Mesenchymal stem cell (in vitro differentiated cells and primary cell): ENCODE results near the gene CEP72.
"Not testable (repeated sequence)": the region's sequence is repeated elsewhere in the genome, so short reads cannot be mapped to it uniquely, and the experiment has no call there.

Experiments used
- DNase-seq: peaks from one replicate; pipeline ENCODE4 v3.0.0-alpha.2; 2013
- H2AFZ ChIP-seq: one replicate; pipeline ENCODE4 v1.6.1; 2013; ENCODE audit warnings: low read depth, mild to moderate bottlenecking, control low read depth, inconsistent platforms, low read length, moderate library complexity
- H2AK5ac ChIP-seq: 2 replicates; pipeline ENCODE4 v1.6.1; 2013; ENCODE audit warnings: low read length, moderate library complexity, mild to moderate bottlenecking, inconsistent platforms; ENCODE audit not compliant: severe bottlenecking
- H2BK120ac ChIP-seq: one replicate; pipeline ENCODE4 v1.6.1; 2013; ENCODE audit warnings: low read depth, mild to moderate bottlenecking, inconsistent platforms, low read length, moderate library complexity
- H2BK12ac ChIP-seq, 2 experiments: one replicate each; pipeline ENCODE4 v1.6.1; 2013; ENCODE audit warnings: inconsistent platforms in 2 of 2, low read length in 2 of 2, mild to moderate bottlenecking in 2 of 2, moderate library complexity in 2 of 2, control low read depth in 1 of 2
- H2BK15ac ChIP-seq: one replicate; pipeline ENCODE4 v1.6.1; 2013; ENCODE audit warnings: mild to moderate bottlenecking, low read depth, inconsistent platforms; ENCODE audit not compliant: poor library complexity, severe bottlenecking
- H2BK5ac ChIP-seq: 2 replicates; pipeline ENCODE4 v1.6.1; 2013; ENCODE audit warnings: low read depth, mild to moderate bottlenecking, low read length, control low read depth, inconsistent platforms; ENCODE audit not compliant: poor library complexity, severe bottlenecking
- H3K14ac ChIP-seq, 2 experiments: one replicate each; pipeline ENCODE4 v1.6.1; 2013; ENCODE audit warnings: inconsistent platforms in 2 of 2, low read length in 2 of 2, control low read depth in 1 of 2, mild to moderate bottlenecking in 1 of 2, moderate library complexity in 1 of 2
- H3K18ac ChIP-seq, 2 experiments: one replicate each; pipeline ENCODE4 v1.6.1; 2013; ENCODE audit warnings: inconsistent platforms in 2 of 2, low read length in 2 of 2, control low read depth in 1 of 2, low read depth in 1 of 2, mild to moderate bottlenecking in 1 of 2
- H3K23ac ChIP-seq, 2 experiments: one replicate each; pipeline ENCODE4 v1.6.1; 2013; ENCODE audit warnings: inconsistent platforms in 2 of 2, low read length in 2 of 2, mild to moderate bottlenecking in 2 of 2, moderate library complexity in 2 of 2, control low read depth in 1 of 2
- H3K27ac ChIP-seq: 2 replicates; pipeline ENCODE4 v1.5.1; 2013; ENCODE audit warnings: mild to moderate bottlenecking, moderate library complexity, low read length, control low read depth, inconsistent platforms; ENCODE audit not compliant: poor library complexity, severe bottlenecking
- H3K27me3 ChIP-seq, 2 experiments: 2 replicates each; pipeline versions ENCODE4 v1.6.1 to v1.7.0; 2013; ENCODE audit warnings: low read length in 2 of 2, mild to moderate bottlenecking in 2 of 2, moderate library complexity in 2 of 2, control low read depth in 1 of 2, inconsistent platforms in 1 of 2; ENCODE audit not compliant: control insufficient read depth in 1 of 2, insufficient read depth in 1 of 2
- H3K36me3 ChIP-seq, 2 experiments: 2 replicates each; pipeline versions ENCODE4 v1.6.1 to v1.7.0; 2013; ENCODE audit warnings: low read length in 2 of 2, control low read depth in 1 of 2, inconsistent platforms in 1 of 2, low read depth in 1 of 2, mild to moderate bottlenecking in 1 of 2; ENCODE audit not compliant: insufficient read depth in 2 of 2, control insufficient read depth in 1 of 2
- H3K4ac ChIP-seq, 2 experiments: one replicate each; pipeline ENCODE4 v1.6.1; 2013; ENCODE audit warnings: inconsistent platforms in 2 of 2, low read length in 2 of 2, mild to moderate bottlenecking in 2 of 2, moderate library complexity in 2 of 2, control low read depth in 1 of 2, low read depth in 1 of 2
- H3K4me1 ChIP-seq: 2 replicates; pipeline ENCODE4 v1.6.1; 2013; ENCODE audit warnings: low read depth, low read length, control low read depth; ENCODE audit not compliant: control insufficient read depth, insufficient read depth
- H3K4me2 ChIP-seq: 2 replicates; pipeline ENCODE4 v1.6.1; 2013; ENCODE audit warnings: low read length, mild to moderate bottlenecking, inconsistent platforms; ENCODE audit not compliant: poor library complexity, severe bottlenecking
- H3K4me3 ChIP-seq, 2 experiments: 2 replicates each; pipeline versions ENCODE4 v1.5.1 to v1.7.0; 2013; ENCODE audit warnings: low read length in 2 of 2, mild to moderate bottlenecking in 2 of 2, control low read depth in 1 of 2, low read depth in 1 of 2; ENCODE audit not compliant: insufficient read depth in 1 of 2
- H3K79me1 ChIP-seq: replicated peaks from 2 replicates; pipeline ENCODE4 v1.6.1; 2013; ENCODE audit warnings: mild to moderate bottlenecking, control low read depth, low read length, inconsistent platforms; ENCODE audit not compliant: poor library complexity, severe bottlenecking
- H3K9ac ChIP-seq: 2 replicates; pipeline ENCODE4 v1.7.0; 2013; ENCODE audit warnings: mild to moderate bottlenecking, low read length, moderate library complexity
- H3K9me3 ChIP-seq: 2 replicates; pipeline ENCODE4 v1.7.0; 2013; ENCODE audit warnings: mild to moderate bottlenecking, low read length; ENCODE audit not compliant: control insufficient read depth
- H4K8ac ChIP-seq: one replicate; pipeline ENCODE4 v1.6.1; 2013; ENCODE audit warnings: inconsistent platforms, mild to moderate bottlenecking, low read length, moderate library complexity
- H4K91ac ChIP-seq: one replicate; pipeline ENCODE4 v1.6.1; 2013; ENCODE audit warnings: mild to moderate bottlenecking, low read length, inconsistent platforms
- WGBS: methylation state at CpG from one replicate; pipeline ENCODE4 v1.1.7; 2013; ENCODE audit warnings: mixed read lengths; 5-methylcytosine and 5-hydroxymethylcytosine counted together

CEP72 gene

GRCh38 chr5:679166-679895 lies 67.2 kb downstream of the CEP72 start:
- not testable (repeated sequence) for H3K23ac ChIP-seq, H3K4me2 ChIP-seq, H4K8ac ChIP-seq, H3K27ac ChIP-seq, H2AFZ ChIP-seq, H3K14ac ChIP-seq, H4K91ac ChIP-seq, H3K4ac ChIP-seq, H3K4me3 ChIP-seq, H3K18ac ChIP-seq, H3K9me3 ChIP-seq, DNase-seq, H2BK15ac ChIP-seq, H2AK5ac ChIP-seq, H2BK5ac ChIP-seq, H2BK12ac ChIP-seq, H3K9ac ChIP-seq, H3K79me1 ChIP-seq, H3K36me3 ChIP-seq, H2BK120ac ChIP-seq
- 80% methylated on average over 2 of the region's 17 CpGs for WGBS
- Histone ChIP-seq H3K27me3 (peaks cover 3 to 22% of the 10 kb centered on the region in 2 experiments), H3K4me1 (peaks cover 12% of the 10 kb centered on the region)

DNA sequence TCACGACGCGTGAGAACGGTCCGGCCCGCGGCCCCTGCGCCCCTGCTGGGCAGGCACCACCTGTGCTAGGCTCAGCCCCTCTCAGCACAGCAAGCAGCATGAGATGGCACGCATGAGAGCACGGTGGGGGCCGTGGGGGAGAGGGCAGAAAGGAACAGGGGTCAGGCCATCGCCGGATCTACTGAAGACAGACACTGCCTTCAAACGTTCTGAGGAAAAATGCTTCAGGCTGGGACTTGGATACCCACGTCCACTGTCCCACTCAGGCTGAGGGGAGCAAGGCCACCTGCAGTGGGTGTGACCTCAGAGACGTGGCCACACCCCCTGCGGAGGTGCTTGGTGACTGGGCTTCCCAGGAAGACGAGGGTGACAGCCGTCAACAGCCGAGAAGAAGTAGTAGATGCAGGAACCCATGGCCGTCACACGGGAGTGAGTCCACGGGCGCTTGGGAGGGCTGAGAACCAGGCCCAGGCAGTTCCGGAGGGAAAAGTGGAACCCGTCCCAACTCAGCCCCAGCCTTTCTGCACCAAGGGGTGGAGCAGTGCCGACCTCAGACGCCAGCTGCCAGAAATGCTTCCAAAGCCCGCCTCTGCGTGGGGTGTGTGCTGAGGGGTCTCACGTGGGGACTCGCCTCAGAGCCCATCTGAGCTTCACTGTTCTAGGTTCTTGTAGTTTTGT lies 68.1 kb downstream of the CEP72 start:
- not testable (repeated sequence) for H3K18ac ChIP-seq, H3K14ac ChIP-seq, H3K27ac ChIP-seq, H4K8ac ChIP-seq, H2AFZ ChIP-seq, H2BK12ac ChIP-seq, H3K4me2 ChIP-seq, H3K4me1 ChIP-seq, H3K4ac ChIP-seq, H3K9me3 ChIP-seq, H3K23ac ChIP-seq, H3K4me3 ChIP-seq, H4K91ac ChIP-seq, H2BK5ac ChIP-seq, H2AK5ac ChIP-seq, H2BK15ac ChIP-seq, DNase-seq, H2BK120ac ChIP-seq, H3K9ac ChIP-seq, H3K36me3 ChIP-seq, H3K79me1 ChIP-seq
- peaks cover 0 to 22% of the 10 kb centered on the region in 2 experiments for H3K27me3 ChIP-seq
- WGBS: no CpG with 5 or more reads among the region's 32 CpGs

GRCh38 chr5:680836-681235 lies 68.7 kb downstream of the CEP72 start:
- not testable (repeated sequence) for H3K79me1 ChIP-seq, H3K4me1 ChIP-seq, H3K27ac ChIP-seq, H3K9me3 ChIP-seq, H3K36me3 ChIP-seq, H4K91ac ChIP-seq, H2BK15ac ChIP-seq, H4K8ac ChIP-seq, H2AFZ ChIP-seq, H3K23ac ChIP-seq, H3K9ac ChIP-seq, H3K4me3 ChIP-seq, H3K4me2 ChIP-seq, H3K4ac ChIP-seq, DNase-seq, H2AK5ac ChIP-seq, H3K18ac ChIP-seq, H3K14ac ChIP-seq, H2BK12ac ChIP-seq, H2BK5ac ChIP-seq, H2BK120ac ChIP-seq
- peaks cover 4 to 23% of the 10 kb centered on the region in 2 experiments for H3K27me3 ChIP-seq
- WGBS: 87% methylated on average over 13 of the region's 13 CpGs

DNA sequence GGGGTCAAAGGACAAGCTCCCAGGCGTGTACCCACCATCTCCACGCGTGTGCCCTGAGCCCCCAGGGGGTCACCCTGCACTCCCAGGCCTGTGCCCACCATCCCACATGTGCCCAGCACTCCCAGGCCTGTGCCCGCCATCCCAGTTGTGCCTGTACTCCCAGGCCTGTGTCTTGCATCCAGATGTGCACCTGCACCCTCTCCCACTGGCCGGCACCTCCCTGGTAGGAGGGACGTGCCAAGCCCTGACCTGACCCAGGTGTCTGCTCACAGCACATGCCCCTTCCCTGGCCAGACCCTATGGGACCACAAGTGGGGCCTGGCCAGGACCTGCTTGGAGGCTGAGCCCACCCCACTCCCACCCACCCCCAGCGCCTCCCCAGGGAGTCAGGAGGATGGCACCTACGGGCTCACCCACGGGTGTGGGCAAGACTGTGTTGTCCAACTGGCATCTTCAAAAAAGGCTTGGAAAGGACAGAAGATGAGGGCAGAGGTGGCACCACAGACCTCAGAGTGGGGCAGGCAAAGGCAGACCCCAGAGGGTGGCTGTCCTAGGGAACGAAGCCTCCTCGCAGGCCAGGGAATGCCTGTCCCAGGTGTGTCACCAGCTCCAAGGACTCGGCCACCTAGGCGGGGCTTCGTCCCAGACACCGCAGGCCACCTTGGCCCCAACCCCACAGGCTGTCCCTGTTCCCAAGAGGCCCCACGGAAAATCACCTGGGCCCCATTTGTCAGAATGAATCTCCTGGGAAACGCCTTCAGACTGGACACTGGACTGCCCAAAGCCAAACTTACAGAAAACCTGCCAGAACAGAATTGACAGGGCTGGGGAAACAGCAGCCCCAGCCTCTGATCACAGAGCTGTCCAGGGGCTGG lies 69.4 kb downstream of the CEP72 start:
- 86% methylated on average over 7 of the region's 17 CpGs for WGBS
- H2BK120ac ChIP-seq, H3K23ac ChIP-seq, H3K18ac ChIP-seq, H3K14ac ChIP-seq, H2AK5ac ChIP-seq, H3K4ac ChIP-seq, DNase-seq, H4K8ac ChIP-seq, H4K91ac ChIP-seq, H2BK15ac ChIP-seq, H3K4me3 ChIP-seq, H3K4me2 ChIP-seq, H3K4me1 ChIP-seq, H2AFZ ChIP-seq, H2BK12ac ChIP-seq, H3K36me3 ChIP-seq, H3K9me3 ChIP-seq, H3K9ac ChIP-seq, H2BK5ac ChIP-seq, H3K79me1 ChIP-seq, H3K27ac ChIP-seq: not testable (repeated sequence)
- peaks cover 4 to 16% of the 10 kb centered on the region in 2 experiments for H3K27me3 ChIP-seq
